ENCODE data around the gene CHPT1. TPM values are rescaled to one million over a fixed set of nuclear protein-coding genes. Genes with fewer than 3 reads are reported as not detected.
"Not testable (repeated sequence)": the region's sequence is repeated elsewhere in the genome, so short reads cannot be mapped to it uniquely, and the experiment has no call there.

CHPT1 gene
- total and polyA plus RNA-seq, 2 donors (not counting 1 experiment from before 2014, with no cell fraction given): 34.8 to 62.9 TPM

GRCh38 chr12:101671833-101672232 lies 25.6 kb upstream of the CHPT1 start:
- H4K20me1 ChIP-seq (ENCODE audit: control insufficient read depth, extremely low read depth, insufficient read depth, low read length): no peaks in the 10 kb centered on the region
- no peak overlapping the region for H3K9ac ChIP-seq (ENCODE audit: insufficient read depth, low read length)
- DNase-seq (ENCODE audit: low read depth in 2 of 2): no peak
- no peaks in the 10 kb centered on the region for H3K4me1 ChIP-seq (ENCODE audit: control insufficient read depth, extremely low read depth, insufficient read depth, low read length)
- H3K27me3 ChIP-seq (ENCODE audit: control insufficient read depth, insufficient read depth, low read length): no peaks in the 10 kb centered on the region
- H3K9me3 ChIP-seq (ENCODE audit: control insufficient read depth, insufficient read depth, low read depth, low read length): no peaks in the 10 kb centered on the region
- H2AFZ ChIP-seq (ENCODE audit: low read length): no peak overlapping the region
- no peak overlapping the region for H3K27ac ChIP-seq (ENCODE audit: insufficient read depth, low read length)
- no peaks in the 10 kb centered on the region for H3K79me2 ChIP-seq (ENCODE audit: control insufficient read depth, insufficient read depth, low read length)
- H3K4me2 ChIP-seq (ENCODE audit: extremely low read depth, insufficient read depth, low read length): no peak overlapping the region
- TF ChIP-seq EZH2 (IDR thresholded peaks at IDR 0.05; ENCODE audit: low read length, missing control alignments) (no peak), CTCF (conservative IDR thresholded peaks at IDR 0.05 in 1 of 2, IDR thresholded peaks at IDR 0.05 in 1 of 2; ENCODE audit: low read depth in 1 of 2, low read length in 2 of 2) (no peak)
- H3K36me3 ChIP-seq (ENCODE audit: control insufficient read depth, insufficient read depth, low read length): no peaks in the 10 kb centered on the region
- H3K4me3 ChIP-seq (replicated peaks in 1 of 4; ENCODE audit: control extremely low read depth in 1 of 4, insufficient read depth in 1 of 4, low read depth in 3 of 4, low read length in 4 of 4): no peak overlapping the region

- no peaks in the 10 kb centered on the region for H3K9me3 ChIP-seq (ENCODE audit: control insufficient read depth, insufficient read depth, low read depth, low read length)
- no peaks in the 10 kb centered on the region for H3K36me3 ChIP-seq (ENCODE audit: control insufficient read depth, insufficient read depth, low read length)
- H4K20me1 ChIP-seq (ENCODE audit: control insufficient read depth, extremely low read depth, insufficient read depth, low read length): no peaks in the 10 kb centered on the region
- H3K79me2 ChIP-seq (ENCODE audit: control insufficient read depth, insufficient read depth, low read length): no peaks in the 10 kb centered on the region
- H3K4me3 ChIP-seq (replicated peaks in 1 of 4; ENCODE audit: control extremely low read depth in 1 of 4, insufficient read depth in 1 of 4, low read depth in 3 of 4, low read length in 4 of 4): no peak overlapping the region
- TF ChIP-seq EZH2 (IDR thresholded peaks at IDR 0.05; ENCODE audit: low read length, missing control alignments) (no peak), CTCF (conservative IDR thresholded peaks at IDR 0.05 in 1 of 2, IDR thresholded peaks at IDR 0.05 in 1 of 2; ENCODE audit: low read depth in 1 of 2, low read length in 2 of 2) (no peak)
- no peak overlapping the region for H3K27ac ChIP-seq (ENCODE audit: insufficient read depth, low read length)
- no peak overlapping the region for H3K4me2 ChIP-seq (ENCODE audit: extremely low read depth, insufficient read depth, low read length)
- H3K9ac ChIP-seq (ENCODE audit: insufficient read depth, low read length): no peak overlapping the region
- no peak overlapping the region for H2AFZ ChIP-seq (ENCODE audit: low read length)
- no peak for DNase-seq (ENCODE audit: low read depth in 2 of 2)
- no peaks in the 10 kb centered on the region for H3K27me3 ChIP-seq (ENCODE audit: control insufficient read depth, insufficient read depth, low read length)
- H3K4me1 ChIP-seq (ENCODE audit: control insufficient read depth, extremely low read depth, insufficient read depth, low read length): no peaks in the 10 kb centered on the region
Measured at GRCh38 chr12:101675555-101675954, 21.9 kb upstream of the CHPT1 start.

DNA sequence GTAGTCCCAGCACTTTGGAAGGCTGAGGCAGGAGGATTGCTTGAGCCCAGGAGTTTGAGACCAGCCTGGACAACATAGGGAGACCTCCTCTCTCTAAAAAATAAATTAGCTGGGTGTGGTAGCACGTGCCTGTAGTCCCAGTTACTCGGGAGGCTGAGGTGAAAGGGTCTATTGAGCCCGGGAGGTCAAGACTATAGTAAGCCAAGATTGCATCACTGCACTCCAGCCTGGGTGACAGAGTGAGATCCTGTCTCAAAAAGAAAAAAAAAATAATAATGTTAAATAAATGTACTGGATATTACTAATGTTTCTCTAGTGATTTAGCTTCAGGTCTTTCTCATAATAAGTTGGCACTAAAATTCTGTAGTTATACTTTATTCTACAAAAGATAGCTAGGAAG lies 20.9 kb upstream of the CHPT1 start:
- not testable (repeated sequence) for H2AFZ ChIP-seq (ENCODE audit: low read length); H3K4me2 ChIP-seq (ENCODE audit: extremely low read depth, insufficient read depth, low read length); H3K36me3 ChIP-seq (ENCODE audit: control insufficient read depth, insufficient read depth, low read length)

More for the DNA sequence above, 20.9 kb upstream of the CHPT1 start:
- not testable (repeated sequence) for H4K20me1 ChIP-seq (ENCODE audit: control insufficient read depth, extremely low read depth, insufficient read depth, low read length); H3K27ac ChIP-seq (ENCODE audit: insufficient read depth, low read length); H3K9ac ChIP-seq (ENCODE audit: insufficient read depth, low read length); H3K79me2 ChIP-seq (ENCODE audit: control insufficient read depth, insufficient read depth, low read length); H3K9me3 ChIP-seq (ENCODE audit: control insufficient read depth, insufficient read depth, low read depth, low read length); H3K4me1 ChIP-seq (ENCODE audit: control insufficient read depth, extremely low read depth, insufficient read depth, low read length); H3K4me3 ChIP-seq (replicated peaks in 1 of 4; ENCODE audit: control extremely low read depth in 1 of 4, insufficient read depth in 1 of 4, low read depth in 3 of 4, low read length in 4 of 4); H3K27me3 ChIP-seq (ENCODE audit: control insufficient read depth, insufficient read depth, low read length); DNase-seq (ENCODE audit: low read depth in 2 of 2)
